CD4-positive, alpha-beta T cell treated with Interleukin-17A for 1 hour (primary cell): ENCODE data around the gene KANSL3.
"Not testable (repeated sequence)": the region's sequence is repeated elsewhere in the genome, so short reads cannot be mapped to it uniquely, and the experiment has no call there.

Source experiments
- DNase-seq: peaks from one replicate; pipeline ENCODE4 v3.0.0-alpha.2; 2020

KANSL3 gene

DNA sequence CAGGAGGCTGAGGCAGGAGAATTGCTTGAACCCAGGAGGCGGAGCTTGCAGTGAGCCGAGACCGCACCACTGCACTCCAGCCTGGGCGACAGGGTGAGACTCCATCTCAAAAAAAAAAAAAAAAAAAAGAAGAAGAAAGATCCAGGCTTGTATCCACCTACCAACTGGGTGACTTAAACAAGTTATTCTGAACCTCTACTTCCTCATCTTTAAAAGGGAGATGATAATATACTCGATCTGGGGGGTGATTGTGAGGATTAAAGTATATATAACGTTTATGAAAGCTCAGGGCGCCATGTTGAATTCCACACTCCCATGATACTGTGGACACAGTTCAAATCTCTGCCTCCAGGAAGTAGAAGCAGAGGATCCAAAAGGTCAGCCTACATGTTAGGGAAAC lies 16.7 kb upstream of the KANSL3 start:
- DNase-seq = not testable (repeated sequence)

DNA sequence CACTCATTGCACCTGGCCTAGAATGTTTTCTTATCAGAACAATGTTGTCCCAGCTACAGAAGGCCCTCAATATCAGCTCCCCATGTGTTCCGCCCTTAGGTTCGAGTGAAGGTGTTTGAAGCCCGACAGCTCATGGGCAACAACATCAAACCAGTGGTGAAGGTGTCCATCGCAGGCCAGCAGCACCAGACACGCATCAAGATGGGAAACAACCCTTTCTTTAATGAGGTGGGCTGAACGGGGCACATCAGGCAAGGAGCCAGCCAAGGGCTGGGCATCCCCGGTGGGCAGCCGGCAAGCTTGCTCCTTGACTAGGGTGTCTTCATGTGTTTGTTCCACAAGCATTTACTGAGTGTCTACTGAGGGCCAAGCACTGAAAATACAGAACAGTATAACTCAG lies 13.7 kb upstream of the KANSL3 start:
- DNase-seq = no peak

DNA sequence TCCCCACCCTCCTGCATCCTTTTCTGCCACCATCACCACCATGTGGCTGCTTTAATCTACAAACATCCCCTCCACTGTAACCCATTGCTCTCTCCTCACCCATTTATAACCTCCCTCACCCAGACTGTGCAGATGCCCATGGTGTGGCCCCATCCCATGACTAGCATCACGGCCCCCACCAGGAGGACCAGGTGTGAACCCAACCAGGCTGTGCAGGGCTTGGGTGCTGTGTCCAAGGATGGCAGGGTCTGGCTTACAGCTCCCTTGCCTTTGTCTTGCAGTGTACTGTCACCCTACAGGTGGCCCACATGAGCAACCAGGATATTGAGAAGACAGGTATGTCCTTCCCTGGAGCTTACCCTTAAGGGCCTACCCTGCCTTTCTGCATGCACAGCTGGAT lies 11.2 kb upstream of the KANSL3 start:
- DNase-seq = no peak

DNA sequence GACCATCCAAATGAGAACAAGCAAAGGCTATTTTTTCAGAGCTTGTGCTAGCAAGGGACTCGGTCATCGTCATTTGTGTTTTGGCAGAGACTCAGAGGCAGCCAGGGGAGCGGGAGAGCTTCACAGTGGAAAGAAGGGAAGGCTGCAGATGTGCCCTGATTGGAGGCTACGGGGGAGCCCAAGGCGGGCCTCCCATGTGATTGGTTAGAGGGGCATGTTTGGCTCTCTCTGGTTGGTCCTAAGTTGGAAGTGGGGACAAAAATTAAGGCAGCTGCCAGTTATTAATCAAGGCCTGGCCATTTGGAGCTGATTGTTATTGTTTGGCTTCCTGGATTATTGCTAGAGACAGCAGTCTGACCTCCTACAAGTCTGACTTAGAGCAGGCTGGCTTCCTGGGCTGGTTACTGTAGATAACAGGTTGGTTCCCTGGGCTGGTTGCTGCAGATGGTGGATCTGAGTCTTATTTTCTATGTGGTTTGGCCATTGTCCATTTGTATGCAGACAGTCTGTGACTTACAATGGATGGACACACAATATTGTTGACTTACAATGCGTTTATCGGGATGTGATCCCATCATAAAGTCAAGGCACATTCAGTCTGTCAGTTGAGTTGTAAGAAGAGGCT lies 10.3 kb upstream of the KANSL3 start:
- DNase-seq = no peak

DNA sequence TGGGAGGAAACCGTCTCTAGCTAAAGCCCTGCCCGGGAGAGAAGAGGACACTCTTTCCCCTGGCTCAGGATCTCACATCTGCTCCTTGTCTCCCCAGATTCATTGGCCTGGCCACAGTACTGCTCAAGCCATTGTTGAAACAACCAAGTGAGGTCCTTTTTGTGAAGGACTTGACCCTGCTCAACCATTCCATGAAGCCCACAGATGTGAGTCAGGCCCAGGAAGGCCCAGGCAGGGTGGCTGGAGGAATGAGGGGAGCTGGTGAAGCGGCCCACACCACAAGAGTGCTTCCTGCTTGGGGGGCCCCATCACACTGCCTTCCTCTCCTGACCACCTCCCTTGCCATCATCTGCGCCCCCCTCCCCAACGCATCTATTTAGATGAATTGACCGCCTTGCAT lies 9.6 kb upstream of the KANSL3 start:
- DNase-seq = no peak

DNA sequence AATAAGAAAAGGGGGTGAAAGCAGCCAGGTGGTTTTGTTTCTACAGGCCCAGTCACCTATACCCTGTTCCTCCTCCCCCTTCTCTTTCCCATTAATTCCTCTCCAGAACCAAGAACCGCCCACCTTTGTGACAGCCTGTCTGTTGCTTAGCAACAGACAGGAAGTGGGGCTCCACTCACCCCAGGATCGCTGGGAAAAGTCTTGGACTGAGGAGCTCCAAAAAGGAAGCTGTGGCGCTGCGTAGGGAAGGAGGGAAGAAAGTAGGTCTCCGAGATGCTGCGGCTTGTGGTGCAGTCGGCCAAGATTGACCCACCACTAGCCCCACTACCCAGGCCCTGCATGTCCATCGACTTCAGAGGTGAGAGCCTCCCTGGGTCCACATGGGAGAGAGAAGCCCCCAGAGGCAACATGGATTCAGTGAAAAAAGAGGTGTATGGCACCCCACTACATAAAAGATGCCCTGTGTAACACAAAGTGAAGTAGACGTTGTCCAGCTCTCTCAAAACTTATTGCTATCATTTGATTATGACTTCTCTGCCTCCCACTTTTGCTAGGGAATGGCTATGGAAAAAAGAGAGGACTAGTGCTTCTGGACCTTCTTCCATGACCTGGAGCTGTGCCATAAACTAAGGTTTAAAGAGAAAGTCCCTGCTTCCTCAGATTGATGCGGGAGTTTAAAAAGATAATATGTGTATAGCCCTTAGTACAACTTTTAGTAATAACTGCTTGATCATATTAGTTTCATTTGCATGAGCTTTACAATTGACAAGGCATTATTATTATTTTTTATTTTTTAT lies 4.7 kb upstream of the KANSL3 start, which contains the start of gene FER1L5:
FER1L5 (plus strand) TSS at position 201 of the 797 bp plus-strand sequence; CDS start at position 274, 73 bp downstream.
- no peak for DNase-seq

DNA sequence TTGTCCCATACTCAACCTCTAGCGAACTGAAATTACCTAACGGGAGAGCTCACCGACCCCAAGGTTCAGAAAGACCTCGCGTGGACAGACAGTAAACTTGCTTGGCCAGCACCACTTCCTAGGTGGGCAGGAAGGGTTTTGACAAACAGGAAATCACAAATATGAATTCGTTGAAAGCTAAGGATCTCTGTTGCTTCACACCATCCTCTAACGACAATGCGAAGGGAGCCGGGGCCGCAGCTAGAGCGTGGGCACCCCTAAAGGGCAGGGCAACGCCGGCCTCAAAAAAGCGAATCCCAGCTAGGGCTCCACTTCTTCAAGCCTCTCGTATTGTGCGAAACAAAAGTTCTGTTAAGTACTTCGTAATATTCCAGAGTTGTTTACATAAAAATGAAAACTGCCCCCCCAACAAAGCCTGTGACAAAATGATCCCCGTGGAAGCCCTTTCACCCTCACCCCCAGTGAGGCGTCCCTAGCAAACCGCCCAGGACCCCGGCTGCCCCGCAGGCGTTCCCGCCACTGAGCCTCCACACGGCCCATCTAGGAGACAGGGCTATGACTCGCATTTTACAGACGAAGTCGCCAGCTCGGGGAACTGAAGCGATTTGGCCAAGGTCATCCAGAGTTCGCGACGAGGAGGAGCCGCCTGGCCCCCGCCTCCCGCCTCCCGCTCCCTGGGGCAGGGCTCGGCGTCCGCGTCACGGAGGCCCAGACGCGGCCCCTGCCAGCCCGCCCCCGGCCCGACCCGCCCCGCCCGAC lies 548 bp downstream of the KANSL3 start:
- DNase-seq = peak; percentile 84

DNA sequence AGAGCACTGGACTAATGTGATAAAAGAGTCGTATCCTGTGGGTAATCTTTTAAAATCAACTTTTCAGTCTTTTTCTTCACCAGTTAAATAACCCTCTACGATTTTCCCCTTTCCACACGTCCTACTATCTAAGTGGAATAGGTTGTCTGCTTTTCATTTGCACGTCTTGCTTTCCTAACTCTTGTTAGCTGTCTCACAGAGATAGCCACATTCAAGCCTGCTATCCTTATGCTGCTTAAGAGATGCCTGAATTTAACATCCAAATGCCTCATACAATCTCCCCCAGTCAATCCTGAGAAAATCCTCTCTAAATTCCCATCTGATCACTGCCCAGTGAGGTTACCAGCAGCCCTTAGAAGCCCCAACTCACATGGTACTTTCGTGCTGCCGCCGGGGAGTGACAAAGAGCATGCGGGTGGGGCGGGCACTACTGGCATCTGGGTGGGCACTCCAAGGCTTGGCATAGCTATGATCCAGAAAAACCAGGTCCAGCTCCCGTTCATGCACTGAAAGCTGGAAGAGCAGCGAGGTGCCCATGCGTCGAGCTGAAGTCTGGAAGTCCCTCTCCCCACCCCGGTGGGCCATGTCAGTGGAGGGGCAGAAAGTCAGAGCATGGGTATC lies 1.5 kb downstream of the KANSL3 start:
- DNase-seq = no peak

DNA sequence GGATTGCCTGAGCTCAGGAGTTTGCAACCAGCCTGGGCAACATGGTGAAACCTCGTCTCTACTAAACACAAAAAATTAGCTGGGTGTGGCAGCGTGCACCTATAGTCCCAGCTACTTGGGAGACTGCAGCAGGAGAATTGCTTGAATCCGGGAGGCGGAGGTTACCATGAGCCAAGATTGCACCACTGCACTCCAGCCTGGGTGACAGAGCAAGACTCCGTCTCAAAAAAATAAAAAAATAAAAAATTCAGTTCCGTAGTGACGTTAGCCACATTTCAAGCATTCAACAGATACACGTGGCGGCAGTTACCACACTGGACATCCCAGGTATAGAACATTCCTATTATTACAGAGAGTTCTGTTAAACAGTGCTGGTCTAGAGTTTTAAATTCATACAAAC lies 4.5 kb downstream of the KANSL3 start:
- DNase-seq = no peak

DNA sequence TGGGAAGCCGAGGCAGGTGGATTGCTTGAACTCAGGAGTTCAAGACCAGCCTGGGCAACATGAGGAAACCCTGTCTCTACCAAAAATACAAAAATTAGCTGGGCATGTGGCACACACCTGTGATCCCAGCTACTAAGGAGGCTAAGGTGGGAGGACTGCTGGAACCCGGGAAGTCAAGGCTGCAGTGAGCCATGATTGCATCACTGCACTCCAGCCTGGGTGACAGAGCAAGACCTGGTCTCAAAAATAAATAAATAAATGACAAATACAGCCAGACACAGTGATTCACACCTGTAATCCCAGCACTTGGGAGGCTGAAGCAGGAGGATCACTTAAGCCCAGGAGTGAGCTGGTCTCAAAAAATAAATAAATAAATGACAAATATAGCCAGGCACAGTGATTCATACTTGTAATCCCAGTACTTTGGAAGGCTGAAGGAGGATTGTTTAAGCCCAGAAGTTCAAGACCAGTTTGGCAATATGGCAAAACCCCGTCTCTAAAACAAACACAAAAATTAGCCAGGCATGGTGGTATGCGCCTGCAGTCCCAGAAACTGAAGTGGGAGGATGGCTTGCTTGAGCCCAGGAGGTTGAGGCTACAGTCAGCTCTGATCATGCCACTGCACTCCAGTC lies 6.2 kb downstream of the KANSL3 start:
- no peak for DNase-seq

DNA sequence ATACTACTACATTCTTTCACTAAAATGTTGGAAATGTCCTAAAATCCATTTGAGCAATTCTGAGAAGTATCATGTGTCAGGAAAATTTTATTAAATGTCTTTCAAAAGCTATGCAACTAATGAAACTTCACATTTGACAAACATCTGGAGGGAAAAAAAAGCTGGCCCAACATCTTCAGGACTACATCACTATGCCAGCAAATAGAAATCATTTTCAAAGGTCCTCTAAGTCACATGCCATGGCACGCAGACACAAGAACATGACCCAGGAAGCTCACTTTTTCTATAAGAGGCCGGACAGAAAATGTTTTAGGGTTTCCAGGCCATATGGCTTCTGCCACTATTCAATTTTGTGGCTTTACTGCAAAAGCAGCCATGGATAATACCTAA lies 11.6 kb downstream of the KANSL3 start:
- no peak for DNase-seq

DNA sequence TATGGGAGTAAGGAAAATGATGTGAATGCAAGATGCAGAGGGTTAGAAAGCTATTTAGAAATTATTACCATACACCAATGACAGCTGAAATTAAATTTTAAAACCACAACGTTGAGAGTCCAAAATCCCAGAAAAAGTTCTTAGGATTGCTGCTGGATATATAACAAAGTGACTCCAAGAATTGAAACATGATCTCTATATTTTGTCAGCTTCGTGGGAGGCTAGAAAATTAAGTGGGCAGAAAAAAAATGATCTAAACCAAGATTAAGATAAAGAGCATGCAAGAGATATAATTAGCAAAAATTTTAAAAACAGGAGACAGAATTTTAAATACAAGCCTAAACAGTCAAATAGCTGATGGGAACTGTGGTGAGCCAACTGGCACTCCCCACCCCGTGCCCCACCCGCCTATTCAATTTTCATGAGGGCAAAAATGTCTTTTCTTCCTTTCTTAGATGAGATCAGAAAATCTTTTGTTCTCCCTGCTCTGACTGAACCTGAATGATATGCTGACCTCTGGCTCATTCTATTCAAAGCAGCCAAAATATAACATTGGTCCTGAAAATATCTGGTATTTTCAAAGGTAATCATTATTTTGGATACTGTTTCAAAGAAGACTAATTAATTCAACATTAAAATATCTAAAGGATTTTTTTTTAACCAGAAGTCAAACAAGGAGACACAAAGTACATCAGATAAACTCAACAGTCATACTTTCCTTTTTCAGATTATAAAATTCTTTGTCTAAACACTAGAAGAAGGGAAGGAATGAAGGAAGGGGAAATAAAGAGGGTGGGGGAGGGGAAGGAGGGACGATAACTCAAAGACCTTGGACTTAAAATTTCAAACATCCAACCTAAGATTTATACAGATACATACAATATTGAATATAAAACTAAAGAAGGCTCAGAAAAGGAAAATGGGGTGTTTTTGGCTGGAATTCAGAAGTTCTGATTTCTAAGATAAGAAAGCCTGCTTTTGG lies 12.2 kb downstream of the KANSL3 start:
- no peak for DNase-seq

DNA sequence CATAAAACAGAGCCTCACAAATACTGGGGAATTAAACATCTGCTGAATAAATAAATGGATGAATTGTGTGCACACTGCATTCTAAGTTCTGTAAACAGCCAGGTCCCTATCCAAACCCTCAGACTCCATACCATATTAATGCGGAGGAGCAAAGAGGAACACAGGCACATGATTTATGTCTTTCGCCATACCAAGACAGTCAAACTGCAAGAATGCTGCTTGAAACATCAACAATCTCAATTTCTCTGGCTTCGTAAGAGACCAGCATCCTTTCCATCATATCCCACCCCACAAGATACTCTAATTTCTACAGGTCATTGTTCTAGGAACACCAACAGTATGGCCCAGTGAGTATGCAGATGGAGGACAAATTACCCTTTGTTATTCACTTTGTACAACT lies 15.0 kb downstream of the KANSL3 start:
- DNase-seq = no peak

DNA sequence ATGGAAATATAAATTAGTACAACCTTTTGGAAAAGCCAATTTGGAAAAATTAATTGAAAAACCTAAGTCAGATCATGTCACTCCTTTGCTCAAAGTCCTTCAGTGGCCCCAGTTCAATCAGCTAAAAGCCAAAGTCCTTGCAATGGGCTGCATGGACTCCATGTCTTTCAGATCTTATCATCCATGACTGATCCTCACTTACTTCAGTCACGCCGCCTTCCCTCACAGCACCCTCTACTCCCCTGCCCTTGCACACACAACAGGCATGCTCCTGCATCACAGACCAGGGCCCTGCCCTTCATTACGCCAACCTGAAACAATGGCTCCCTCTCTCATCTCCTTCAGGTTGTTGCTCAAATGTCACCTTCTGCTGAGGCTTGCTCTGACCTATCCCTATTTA lies 15.6 kb downstream of the KANSL3 start:
- DNase-seq = no peak

DNA sequence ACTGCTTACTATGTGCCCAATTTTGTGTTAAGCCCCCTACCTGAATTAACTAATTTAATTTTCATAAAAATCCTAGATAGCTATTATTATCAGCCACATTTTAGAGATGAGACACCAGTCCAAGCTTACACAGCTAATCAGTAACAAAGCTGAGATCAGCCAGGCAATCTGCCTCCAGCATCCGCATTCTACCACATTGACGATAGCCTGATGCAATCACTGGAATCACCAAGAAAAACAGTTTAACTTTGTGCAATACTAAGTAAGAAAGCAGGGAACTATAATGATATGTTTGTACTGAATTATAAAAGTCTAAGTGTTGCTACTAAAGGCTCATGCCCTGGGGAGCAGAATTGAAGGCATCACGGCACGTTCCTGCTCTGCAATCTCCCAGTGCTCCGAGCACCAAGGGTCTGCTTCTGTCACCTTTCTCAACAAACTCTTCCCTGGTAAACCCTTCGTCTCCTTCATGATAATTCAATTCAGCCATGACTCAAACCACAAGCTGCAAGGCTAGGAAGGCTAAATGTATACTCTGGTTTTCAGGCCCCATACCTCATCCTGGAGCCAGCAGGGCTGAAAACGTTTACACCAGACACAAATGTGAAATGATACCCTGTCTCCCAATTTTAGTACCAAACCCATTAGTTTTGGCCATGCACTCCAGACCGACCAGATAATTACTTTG lies 19.4 kb downstream of the KANSL3 start:
- DNase-seq = no peak

DNA sequence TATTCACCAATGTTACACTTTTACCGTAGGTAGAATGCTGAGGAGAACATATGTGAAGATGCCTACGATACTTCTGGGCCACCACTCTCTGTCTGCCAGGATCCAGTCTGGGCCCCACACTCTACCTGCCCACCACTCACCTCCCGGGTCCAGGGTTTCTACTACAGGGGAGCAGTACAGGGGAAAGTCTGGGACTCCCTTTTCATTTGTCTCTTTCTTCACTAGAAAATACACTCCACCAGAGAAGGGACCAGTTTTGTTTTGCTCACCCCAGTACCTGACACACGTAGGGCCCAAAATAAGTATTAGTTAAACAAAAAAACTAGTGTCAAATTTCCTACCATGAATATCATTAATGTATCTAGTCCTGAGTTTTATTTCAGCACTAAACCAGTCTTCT lies 21.1 kb downstream of the KANSL3 start:
- DNase-seq = no peak

DNA sequence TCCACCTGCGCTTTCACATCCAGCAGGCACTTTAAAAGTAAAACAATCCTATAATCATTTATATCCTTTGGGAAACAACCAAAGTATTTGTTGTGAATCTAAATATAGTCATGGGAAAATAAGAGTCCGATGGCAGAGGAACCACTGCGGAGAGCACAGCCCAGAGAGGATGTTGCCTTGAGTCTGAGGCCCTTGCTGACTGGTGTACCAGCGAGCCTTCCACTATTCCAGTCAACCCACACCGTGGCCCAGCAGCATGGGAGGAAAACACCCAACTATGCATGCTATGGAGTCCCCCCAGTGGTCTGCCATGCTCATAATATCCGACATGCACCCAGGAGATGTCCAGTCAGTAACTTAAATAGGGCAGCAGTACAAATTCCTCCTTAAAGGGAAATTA lies 21.6 kb downstream of the KANSL3 start:
- DNase-seq = no peak

DNA sequence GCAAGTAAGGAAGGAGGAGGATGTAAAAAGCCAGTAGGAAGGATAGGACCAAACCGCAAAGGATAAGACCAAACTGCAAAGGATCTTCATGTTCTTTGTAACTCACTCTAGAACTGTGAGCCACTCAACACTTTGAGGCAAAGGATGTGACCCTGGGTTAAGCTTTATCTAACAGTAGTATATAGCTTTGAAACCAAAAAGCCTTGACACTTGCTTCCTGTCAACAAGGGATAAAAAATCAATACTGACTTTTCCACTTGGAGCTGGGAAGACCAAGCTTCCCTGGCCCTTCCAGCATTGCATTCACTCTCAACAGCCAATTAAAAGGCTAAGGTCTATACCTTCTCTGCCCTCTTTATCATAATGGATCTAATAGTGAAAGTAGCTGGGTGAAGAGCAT lies 22.0 kb downstream of the KANSL3 start:
- DNase-seq = no peak

DNA sequence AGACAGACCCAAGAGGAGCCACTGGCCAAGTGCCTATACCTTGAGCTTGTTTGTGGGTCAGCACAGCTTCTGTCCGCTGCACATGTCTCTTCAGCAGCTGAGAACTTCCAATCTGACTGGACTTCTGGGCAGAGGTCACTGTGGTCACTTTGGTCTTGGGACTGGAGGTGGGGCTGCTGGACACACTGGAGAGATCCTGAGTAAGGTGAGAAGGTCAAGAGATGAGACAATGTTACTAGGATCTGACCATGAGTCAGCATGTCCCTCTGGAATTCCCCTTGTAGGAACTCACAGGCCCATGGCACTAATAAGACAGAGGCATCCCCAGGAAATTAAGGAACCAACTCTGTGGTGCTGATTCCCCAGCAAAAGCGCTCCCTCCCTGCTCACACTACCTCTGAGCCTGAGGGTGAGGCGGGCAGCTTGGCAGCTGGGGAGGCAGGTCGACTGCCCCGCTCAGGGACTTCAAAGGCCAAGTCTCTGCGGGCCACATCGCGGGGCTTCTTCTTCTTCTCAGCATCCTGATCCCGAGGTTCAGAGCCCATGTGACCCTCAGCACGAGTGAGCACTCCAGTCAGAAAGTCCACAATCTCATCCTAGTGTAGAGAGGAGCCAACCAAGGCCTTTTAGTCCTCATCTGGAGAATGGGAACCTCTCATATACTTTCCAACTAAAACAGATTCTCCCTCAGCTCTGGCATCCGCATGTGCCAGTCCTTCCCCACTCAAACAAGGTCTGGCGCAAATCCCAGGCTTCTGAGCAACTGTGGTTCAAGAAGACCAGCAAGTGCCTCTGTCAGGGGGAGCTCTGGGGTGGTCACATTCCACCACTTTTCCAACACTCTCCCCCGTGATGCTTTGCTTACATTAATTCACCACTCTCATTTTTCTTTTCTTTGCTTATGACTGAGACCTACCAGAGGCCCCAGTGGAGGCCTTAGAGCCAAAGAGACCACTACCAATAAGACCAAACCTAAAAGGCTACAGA lies 29.4 kb downstream of the KANSL3 start:
- DNase-seq = no peak

DNA sequence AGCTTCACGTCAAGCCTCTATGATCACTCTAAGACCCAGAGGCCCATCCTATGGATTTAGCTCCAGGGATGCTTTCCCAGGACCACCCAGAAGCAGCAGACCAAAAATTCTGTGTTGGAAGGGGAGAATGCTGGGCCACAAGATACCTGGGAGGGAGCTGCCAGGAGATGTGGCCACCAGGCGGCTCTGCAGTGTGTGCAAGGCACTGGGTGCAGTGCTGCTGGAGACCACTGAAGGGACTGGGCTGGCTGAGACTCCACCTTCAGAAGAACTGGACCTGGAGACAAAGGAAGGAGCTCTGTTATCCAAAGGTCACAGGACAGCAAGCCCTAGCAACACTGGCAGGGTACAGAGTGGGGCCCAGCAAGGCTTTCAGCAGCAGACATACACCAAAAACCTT lies 34.0 kb downstream of the KANSL3 start:
- no peak for DNase-seq
